ENCODE data around the gene NPY4R. TPM values are rescaled to one million over a fixed set of nuclear protein-coding genes. Genes with fewer than 3 reads are reported as not detected.
"Not testable (repeated sequence)": the region's sequence is repeated elsewhere in the genome, so short reads cannot be mapped to it uniquely, and the experiment has no call there.

NPY4R gene
- polyA plus RNA-seq, 1 donor from 2014 or later: not detected

DNA sequence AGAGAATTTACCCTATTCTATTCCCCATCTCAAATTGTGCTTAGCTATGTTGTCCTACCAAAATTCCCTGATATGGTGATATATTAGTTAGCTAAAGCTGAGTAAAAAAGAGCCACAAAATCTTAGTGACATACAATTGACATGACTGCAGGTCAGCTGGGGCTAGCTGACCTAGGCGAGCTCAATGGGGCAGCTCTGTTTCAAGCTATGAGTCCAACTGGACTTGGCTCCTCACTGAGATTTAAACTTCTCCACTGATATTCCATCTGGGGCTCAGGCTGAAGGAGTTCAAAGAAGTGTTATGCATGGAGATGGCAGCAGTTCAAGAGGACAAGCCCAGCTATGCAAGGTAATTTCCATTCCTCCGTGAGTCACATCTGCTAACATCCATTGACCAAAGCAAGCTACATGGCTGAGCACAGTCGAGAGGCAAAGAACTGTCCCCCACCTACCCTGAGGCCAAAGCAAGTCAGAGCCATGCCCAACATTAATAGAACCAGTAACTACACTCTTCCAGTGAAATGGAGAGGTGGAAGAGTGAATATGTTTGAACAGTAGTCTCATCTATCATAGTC is 9.1 kb upstream of the NPY4R start:
- H3K9me2 ChIP-seq (ENCODE audit: insufficient read depth, low read length); H3K27me3 ChIP-seq (ENCODE audit: insufficient read depth, low read depth, low read length); H3K4me2 ChIP-seq (ENCODE audit: low read length); H3K27ac ChIP-seq (ENCODE audit: low read length); H4K20me1 ChIP-seq (ENCODE audit: insufficient read depth); H3K79me2 ChIP-seq (replicated peaks; ENCODE audit: insufficient read depth, low read length); H3K9me3 ChIP-seq (ENCODE audit: low read length); H3K36me3 ChIP-seq (ENCODE audit: insufficient read depth, low read length); H2AFZ ChIP-seq (ENCODE audit: low read depth, low read length); H3K4me3 ChIP-seq (ENCODE audit: low read length); H3F3A ChIP-seq (ENCODE audit: insufficient read depth, low read length, poor library complexity, severe bottlenecking); H3K9ac ChIP-seq (ENCODE audit: low read length): not testable (repeated sequence)

DNA sequence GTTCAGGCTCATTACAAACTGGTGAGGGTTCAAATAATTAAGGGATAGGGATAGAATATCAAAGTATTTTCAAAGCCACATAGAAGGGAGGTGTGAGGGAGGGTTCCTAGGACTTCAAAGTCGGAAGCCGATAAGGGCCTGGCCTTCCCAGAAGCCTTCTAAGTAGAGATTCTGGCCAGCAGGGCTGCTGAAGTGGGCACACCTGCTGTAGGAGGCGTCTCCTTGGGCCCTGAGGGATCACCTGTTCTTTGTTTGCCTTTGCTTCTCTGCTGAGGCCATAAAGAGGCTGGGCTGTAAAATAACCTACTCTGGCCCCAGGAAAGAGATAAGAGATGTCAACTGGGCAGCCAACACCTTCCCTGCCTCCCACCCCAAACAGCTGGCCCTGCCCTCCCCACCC is 8.0 kb upstream of the NPY4R start:
- not testable (repeated sequence) for H3K4me2 ChIP-seq (ENCODE audit: low read length); H3K79me2 ChIP-seq (replicated peaks; ENCODE audit: insufficient read depth, low read length); H3F3A ChIP-seq (ENCODE audit: insufficient read depth, low read length, poor library complexity, severe bottlenecking); H3K9me2 ChIP-seq (ENCODE audit: insufficient read depth, low read length); H2AFZ ChIP-seq (ENCODE audit: low read depth, low read length); H4K20me1 ChIP-seq (ENCODE audit: insufficient read depth); H3K9me3 ChIP-seq (ENCODE audit: low read length); H3K27ac ChIP-seq (ENCODE audit: low read length); H3K4me3 ChIP-seq (ENCODE audit: low read length); H3K27me3 ChIP-seq (ENCODE audit: insufficient read depth, low read depth, low read length); H3K9ac ChIP-seq (ENCODE audit: low read length); H3K36me3 ChIP-seq (ENCODE audit: insufficient read depth, low read length)

DNA sequence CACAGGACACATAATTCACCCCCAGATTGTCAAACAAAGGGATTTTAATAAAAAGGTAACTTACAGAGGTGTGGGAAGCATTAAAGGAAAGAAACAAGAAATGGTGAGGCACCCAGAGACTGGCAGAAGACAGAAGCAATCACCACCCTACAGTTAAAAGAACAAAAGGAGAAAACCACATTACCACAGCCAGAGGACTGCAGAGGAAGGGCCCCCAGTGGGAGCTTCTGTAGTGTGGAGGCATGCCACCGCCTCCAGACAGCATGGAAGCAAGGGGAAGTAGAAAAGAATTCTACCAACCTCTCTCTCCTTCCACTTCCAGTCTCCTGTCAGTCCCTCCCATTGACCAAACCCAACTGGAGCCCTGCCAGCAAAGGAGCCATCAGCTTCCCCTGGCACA is 4.4 kb upstream of the NPY4R start:
- H3K9me2 ChIP-seq (ENCODE audit: insufficient read depth, low read length); H3K9me3 ChIP-seq (ENCODE audit: low read length); H3K27ac ChIP-seq (ENCODE audit: low read length); H3K4me3 ChIP-seq (ENCODE audit: low read length); H3K36me3 ChIP-seq (ENCODE audit: insufficient read depth, low read length); H3K9ac ChIP-seq (ENCODE audit: low read length); H3K27me3 ChIP-seq (ENCODE audit: insufficient read depth, low read depth, low read length); H2AFZ ChIP-seq (ENCODE audit: low read depth, low read length); H3K79me2 ChIP-seq (replicated peaks; ENCODE audit: insufficient read depth, low read length); H4K20me1 ChIP-seq (ENCODE audit: insufficient read depth); H3F3A ChIP-seq (ENCODE audit: insufficient read depth, low read length, poor library complexity, severe bottlenecking); H3K4me2 ChIP-seq (ENCODE audit: low read length): not testable (repeated sequence)

DNA sequence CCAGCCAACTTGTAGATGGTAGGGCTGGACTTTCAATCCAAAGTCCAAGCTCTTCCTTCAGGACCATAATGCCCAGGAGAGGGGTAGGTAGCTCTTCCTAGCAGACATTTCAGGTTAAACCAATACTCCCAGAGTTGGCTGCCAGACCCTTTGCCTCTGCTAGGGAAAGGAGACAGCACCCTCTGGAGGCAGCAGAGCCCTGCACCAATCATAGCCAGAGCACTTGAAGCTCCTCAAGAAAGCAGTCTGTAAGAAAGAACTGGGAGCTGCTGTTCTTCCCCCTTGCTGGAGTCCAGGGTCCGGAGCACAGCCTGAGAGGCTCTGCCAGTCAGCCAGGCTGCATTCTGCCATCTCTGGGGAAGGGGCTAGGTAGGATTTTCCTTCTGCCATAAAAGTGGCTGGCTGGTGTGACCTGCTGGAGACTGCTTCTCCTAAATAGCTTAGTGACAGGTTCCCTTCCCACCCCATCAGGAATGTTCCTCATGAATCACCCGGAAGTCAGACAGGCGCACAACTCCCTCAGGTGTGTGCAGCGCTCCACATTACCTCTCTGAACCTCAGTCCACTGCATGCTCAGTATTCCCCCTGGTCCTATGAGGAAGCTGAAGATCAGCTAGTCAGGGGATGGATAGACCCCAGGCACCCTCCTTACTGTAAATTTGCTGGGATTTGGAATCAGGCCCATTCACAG is 2.5 kb upstream of the NPY4R start:
- H3K9me2 ChIP-seq (ENCODE audit: insufficient read depth, low read length): not testable (repeated sequence)

DNA sequence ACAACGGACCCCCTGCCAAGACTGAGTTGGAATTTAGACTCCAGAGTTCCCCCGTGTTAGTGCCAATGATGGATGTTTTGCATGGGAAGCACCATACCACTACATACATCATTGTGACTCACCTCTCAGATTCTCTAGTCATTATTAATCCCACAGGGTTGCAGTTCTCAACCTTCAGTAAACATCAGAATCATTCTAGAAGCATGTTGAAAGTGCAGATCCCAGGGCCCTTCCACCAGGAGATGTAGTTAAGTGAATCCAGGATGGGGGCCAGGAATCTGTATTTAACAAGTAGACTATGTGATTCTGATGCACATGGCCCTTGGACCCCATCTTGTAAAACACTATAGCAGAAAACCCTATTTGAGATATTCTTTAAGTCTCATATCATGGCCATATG is 2.1 kb downstream of the NPY4R start:
- H3K4me3 ChIP-seq (ENCODE audit: low read length); H4K20me1 ChIP-seq (ENCODE audit: insufficient read depth); H3K79me2 ChIP-seq (replicated peaks; ENCODE audit: insufficient read depth, low read length); H3K27me3 ChIP-seq (ENCODE audit: insufficient read depth, low read depth, low read length); H3K27ac ChIP-seq (ENCODE audit: low read length); H2AFZ ChIP-seq (ENCODE audit: low read depth, low read length); H3K9me3 ChIP-seq (ENCODE audit: low read length); H3K9ac ChIP-seq (ENCODE audit: low read length); H3K9me2 ChIP-seq (ENCODE audit: insufficient read depth, low read length); H3K36me3 ChIP-seq (ENCODE audit: insufficient read depth, low read length); H3K4me2 ChIP-seq (ENCODE audit: low read length); H3F3A ChIP-seq (ENCODE audit: insufficient read depth, low read length, poor library complexity, severe bottlenecking): not testable (repeated sequence)

More for the DNA sequence above, 2.5 kb upstream of the NPY4R start:
- H3K27me3 ChIP-seq (ENCODE audit: insufficient read depth, low read depth, low read length); H3K36me3 ChIP-seq (ENCODE audit: insufficient read depth, low read length); H3K27ac ChIP-seq (ENCODE audit: low read length); H3K9ac ChIP-seq (ENCODE audit: low read length); H3K4me3 ChIP-seq (ENCODE audit: low read length); H2AFZ ChIP-seq (ENCODE audit: low read depth, low read length); H3K79me2 ChIP-seq (replicated peaks; ENCODE audit: insufficient read depth, low read length); H3K9me3 ChIP-seq (ENCODE audit: low read length); H3F3A ChIP-seq (ENCODE audit: insufficient read depth, low read length, poor library complexity, severe bottlenecking); H3K4me2 ChIP-seq (ENCODE audit: low read length); H4K20me1 ChIP-seq (ENCODE audit: insufficient read depth): not testable (repeated sequence)

DNA sequence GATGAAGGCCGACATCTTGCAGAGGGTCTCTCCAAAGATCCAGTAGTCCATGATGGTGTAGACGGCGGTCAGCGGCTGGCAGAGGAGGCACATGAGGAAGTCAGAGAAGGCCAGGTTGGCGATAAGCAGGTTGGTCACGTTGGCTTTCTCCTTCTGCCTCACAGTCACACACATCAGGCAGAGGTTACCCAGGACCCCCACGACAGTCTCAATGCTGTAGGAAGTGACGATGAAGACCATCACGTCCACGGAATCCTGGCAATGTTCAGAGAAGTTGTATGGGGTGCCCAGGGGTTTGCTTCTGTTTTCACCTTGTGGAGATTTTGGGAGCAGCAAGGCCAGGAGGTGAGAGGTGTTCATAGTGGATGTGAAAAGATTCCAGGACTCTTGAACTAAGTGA is 3.5 kb downstream of the NPY4R start:
- H3F3A ChIP-seq (ENCODE audit: insufficient read depth, low read length, poor library complexity, severe bottlenecking); H3K27me3 ChIP-seq (ENCODE audit: insufficient read depth, low read depth, low read length); H3K79me2 ChIP-seq (replicated peaks; ENCODE audit: insufficient read depth, low read length); H3K36me3 ChIP-seq (ENCODE audit: insufficient read depth, low read length); H3K4me2 ChIP-seq (ENCODE audit: low read length); H3K4me3 ChIP-seq (ENCODE audit: low read length); H3K9me3 ChIP-seq (ENCODE audit: low read length); H3K9me2 ChIP-seq (ENCODE audit: insufficient read depth, low read length); H3K9ac ChIP-seq (ENCODE audit: low read length); H3K27ac ChIP-seq (ENCODE audit: low read length); H2AFZ ChIP-seq (ENCODE audit: low read depth, low read length); H4K20me1 ChIP-seq (ENCODE audit: insufficient read depth): not testable (repeated sequence)

DNA sequence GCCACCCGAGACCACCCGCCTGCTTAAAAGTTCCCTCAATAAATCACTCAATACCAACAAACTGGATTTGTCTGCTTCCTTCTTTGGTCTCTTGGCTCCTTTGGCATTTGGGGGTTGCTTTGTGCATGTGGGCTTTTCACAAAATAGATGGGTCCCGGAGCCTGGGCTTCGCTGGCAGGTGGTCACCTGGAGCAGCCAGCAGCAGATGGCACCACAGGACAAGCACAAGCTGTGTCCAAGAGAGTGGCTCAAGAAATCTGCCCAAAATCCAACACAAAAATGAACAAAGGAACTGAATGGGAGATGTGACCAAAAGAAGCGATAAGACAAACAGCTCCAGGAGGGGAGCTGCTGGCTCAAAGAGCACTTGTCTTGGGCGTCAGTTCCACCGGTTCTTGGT is 6.2 kb downstream of the NPY4R start:
- not testable (repeated sequence) for H4K20me1 ChIP-seq (ENCODE audit: insufficient read depth); H3F3A ChIP-seq (ENCODE audit: insufficient read depth, low read length, poor library complexity, severe bottlenecking); H3K4me3 ChIP-seq (ENCODE audit: low read length); H3K27ac ChIP-seq (ENCODE audit: low read length); H3K36me3 ChIP-seq (ENCODE audit: insufficient read depth, low read length); H3K9me3 ChIP-seq (ENCODE audit: low read length); H3K4me2 ChIP-seq (ENCODE audit: low read length); H3K27me3 ChIP-seq (ENCODE audit: insufficient read depth, low read depth, low read length); H3K9ac ChIP-seq (ENCODE audit: low read length); H2AFZ ChIP-seq (ENCODE audit: low read depth, low read length); H3K9me2 ChIP-seq (ENCODE audit: insufficient read depth, low read length); H3K79me2 ChIP-seq (replicated peaks; ENCODE audit: insufficient read depth, low read length)

- not testable (repeated sequence) for H3K4me3 ChIP-seq (ENCODE audit: low read length); H3F3A ChIP-seq (ENCODE audit: insufficient read depth, low read length, poor library complexity, severe bottlenecking); H3K36me3 ChIP-seq (ENCODE audit: insufficient read depth, low read length); H2AFZ ChIP-seq (ENCODE audit: low read depth, low read length); H3K27me3 ChIP-seq (ENCODE audit: insufficient read depth, low read depth, low read length); H4K20me1 ChIP-seq (ENCODE audit: insufficient read depth); H3K9ac ChIP-seq (ENCODE audit: low read length); H3K9me3 ChIP-seq (ENCODE audit: low read length); H3K79me2 ChIP-seq (replicated peaks; ENCODE audit: insufficient read depth, low read length); H3K27ac ChIP-seq (ENCODE audit: low read length); H3K4me2 ChIP-seq (ENCODE audit: low read length); H3K9me2 ChIP-seq (ENCODE audit: insufficient read depth, low read length)
Measured at GRCh38 chr10:46457071-46457470, 8.7 kb downstream of the NPY4R start.

Measured in neural cell (in vitro differentiated cells).